ENCODE data around the gene NSUN4.

NSUN4 gene

GRCh38 chr1:46405724-46406123 lies 65.1 kb downstream of the NSUN4 start:
- no peak for DNase-seq (ENCODE audit: low read depth in 3 of 3)

- no peak for DNase-seq (ENCODE audit: low read depth in 3 of 3)
Observed at GRCh38 chr1:46406881-46407608, 66.4 kb downstream of the NSUN4 start.

GRCh38 chr1:46407636-46408035 lies 67.0 kb downstream of the NSUN4 start:
- no peak for DNase-seq (ENCODE audit: low read depth in 3 of 3)

- DNase-seq (ENCODE audit: low read depth in 3 of 3): no peak
Observed at GRCh38 chr1:46408356-46409062, 67.9 kb downstream of the NSUN4 start.

GRCh38 chr1:46409063-46409372 lies 68.4 kb downstream of the NSUN4 start:
- DNase-seq (ENCODE audit: low read depth in 3 of 3): no peak

- no peak for DNase-seq (ENCODE audit: low read depth in 3 of 3)
Observed at GRCh38 chr1:46410156-46411009, 69.8 kb downstream of the NSUN4 start.

GRCh38 chr1:46411010-46411405 lies 70.4 kb downstream of the NSUN4 start:
- no peak for DNase-seq (ENCODE audit: low read depth in 3 of 3)
